Natural killer cell treated with Interleukin-12 subunit alpha and Interleukin-12 subunit beta and Interleukin-15 and Interleukin-18, amount 100 ng/mL, for 72 hours (primary cell): Measurements from ENCODE around the gene TTC8. TPM values are rescaled to one million over a fixed set of nuclear protein-coding genes. Genes with fewer than 3 reads are reported as not detected.
"Not testable (repeated sequence)": the region's sequence is repeated elsewhere in the genome, so short reads cannot be mapped to it uniquely, and the experiment has no call there.

Source experiments
- ATAC-seq, 2 donors: fragments of 150-1000 bp; cut with Tn5 transposase in 1 of 2; sonication (Bioruptor Pico), chemical (Tn5 transposase) in 1 of 2; 2 replicates each; pipeline ENCODE4 v1.10.0; 2021
- DNase-seq: peaks from one replicate; pipeline ENCODE4 v3.0.0; 2022; ENCODE audit warnings: low spot score
- H3K27ac Mint-ChIP-seq, 2 donors: 1 replicate in 1 of 2; 2 replicates in 1 of 2; pipeline ENCODE4 v1.8.0; 2022; ENCODE audit warnings: mixed read lengths in 2 of 2, mild to moderate bottlenecking in 1 of 2, moderate library complexity in 1 of 2
- H3K27me3 Mint-ChIP-seq, 2 donors: 1 replicate in 1 of 2; 2 replicates in 1 of 2; pipeline ENCODE4 v1.8.0; 2022; ENCODE audit warnings: mixed read lengths in 2 of 2
- H3K36me3 Mint-ChIP-seq: one replicate; pipeline ENCODE4 v1.8.0; 2022; ENCODE audit warnings: mixed read lengths
- H3K4me1 Mint-ChIP-seq, 2 donors: 1 replicate in 1 of 2; 2 replicates in 1 of 2; pipeline ENCODE4 v1.8.0; 2022; ENCODE audit warnings: low read depth in 2 of 2, mixed read lengths in 2 of 2, mild to moderate bottlenecking in 1 of 2
- H3K4me3 Mint-ChIP-seq: one replicate; pipeline ENCODE4 v1.8.0; 2022; ENCODE audit warnings: mixed read lengths
- H3K9me3 Mint-ChIP-seq: 2 replicates; pipeline ENCODE4 v1.8.0; 2022; ENCODE audit warnings: mixed read lengths
- total RNA-seq, 2 donors: library from RNA; stranded (reverse); gene quantifications; one replicate each; pipeline ENCODE4 v1.2.3, GENCODE V29; 2022

The TTC8 gene
- total RNA-seq, result 1 to 10 TPM; 1.9 to 4.2 TPM

DNA sequence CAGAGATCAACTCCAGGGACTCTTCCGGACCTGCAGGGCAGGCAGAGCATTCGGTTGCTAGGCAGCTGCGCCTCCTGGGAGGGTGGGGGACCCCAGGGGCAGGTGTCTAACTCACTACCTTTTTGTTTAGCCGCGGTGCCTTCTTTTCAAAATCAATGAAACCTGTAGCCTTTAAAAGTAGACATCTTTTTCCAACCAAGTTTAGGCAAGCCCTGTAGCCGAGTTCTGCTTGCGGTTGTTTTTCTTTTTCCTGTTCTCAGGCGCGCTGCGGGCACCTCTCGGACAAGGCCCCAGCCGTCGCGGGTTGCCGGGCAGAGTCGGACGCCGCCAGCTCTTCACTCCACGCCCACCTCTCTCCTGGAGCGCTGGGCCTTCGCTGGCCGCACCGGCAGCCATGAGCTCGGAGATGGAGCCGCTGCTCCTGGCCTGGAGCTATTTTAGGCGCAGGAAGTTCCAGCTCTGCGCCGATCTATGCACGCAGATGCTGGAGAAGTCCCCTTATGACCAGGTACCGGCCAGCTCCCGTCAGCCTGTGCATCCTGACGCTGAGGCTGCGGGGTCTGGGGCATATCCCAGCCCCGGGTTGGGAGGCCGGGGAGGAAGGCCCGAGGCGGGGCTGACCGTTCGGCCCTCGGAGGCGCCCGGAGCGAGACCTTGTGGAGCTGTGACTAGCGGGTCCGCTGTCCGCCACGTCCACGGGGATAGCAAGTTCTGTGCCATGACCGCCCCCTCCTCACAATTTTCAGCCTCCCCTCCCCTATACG is at the start of gene TTC8:
TTC8 (plus strand) TSS at position 338 of the 764 bp plus-strand sequence; CDS start at position 395, 57 bp downstream.
- H3K27ac Mint-ChIP-seq, result peak within 1 kb of the TSS; percentile 87 to 92

DNA sequence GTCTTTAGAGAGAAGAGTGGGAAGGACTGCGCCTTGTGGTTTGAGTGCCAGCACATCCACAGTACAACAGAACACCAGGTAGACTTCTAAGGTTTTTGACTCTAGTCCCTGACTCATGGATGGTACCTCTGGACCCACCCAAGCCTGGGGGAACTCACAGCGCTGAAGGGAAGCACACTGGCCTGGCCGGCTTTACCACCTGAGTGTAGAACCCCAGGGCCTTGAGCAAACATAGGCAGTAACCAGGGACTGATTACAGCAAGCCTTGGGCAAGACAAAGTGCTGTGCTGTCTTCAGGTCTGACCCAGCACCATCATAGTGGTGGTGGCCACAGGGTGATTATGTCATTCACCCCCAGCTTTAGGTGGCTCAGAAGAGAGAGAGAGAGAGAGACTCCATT is 48.9 kb upstream of the TTC8 start:
- H3K36me3 Mint-ChIP-seq, result no peaks in the 10 kb centered on the region
- ATAC-seq, result peak in 1 of 2 donors; percentile 59
- H3K4me1 Mint-ChIP-seq, result no peaks in the 10 kb centered on the region
- no peaks in the 10 kb centered on the region for H3K9me3 Mint-ChIP-seq
- H3K27me3 Mint-ChIP-seq, result peaks cover 9 to 16% of the 10 kb centered on the region in 2 donors
- DNase-seq, result no peak
- H3K4me3 Mint-ChIP-seq, result no peak overlapping the region
- H3K27ac Mint-ChIP-seq, result no peak overlapping the region

More for the DNA sequence above, at the start of gene TTC8:
- Mint-ChIP-seq H3K4me3 (peak within 1 kb of the TSS; percentile 80), H3K36me3 (no peaks in the 10 kb centered on the region), H3K4me1 (peaks cover 9 to 13% of the 10 kb centered on the region in 2 donors), H3K27me3 (peaks cover 13% of the 10 kb centered on the region in 2 donors), H3K9me3 (no peaks in the 10 kb centered on the region)
- ATAC-seq (peak; percentile 98), DNase-seq (peak; percentile 86)

DNA sequence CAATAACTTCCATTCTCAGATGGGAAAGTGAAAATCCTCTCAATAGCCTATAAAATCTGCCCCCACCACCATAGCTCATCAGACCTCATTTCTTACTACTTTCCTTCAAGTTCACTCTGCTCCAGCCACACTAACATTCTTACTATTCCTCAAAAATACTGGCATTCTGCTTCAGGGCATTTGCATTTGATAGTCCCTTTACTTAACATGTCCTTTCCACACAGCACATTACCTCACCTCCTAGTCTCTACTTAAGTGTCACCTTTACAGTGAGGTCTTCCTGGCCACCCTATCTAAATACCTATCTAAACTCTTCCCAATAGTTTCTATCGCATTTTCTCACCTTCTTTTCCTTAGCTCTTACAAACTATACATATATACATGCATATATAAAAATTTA is 38.5 kb upstream of the TTC8 start:
- Mint-ChIP-seq H3K4me3 (no peak overlapping the region), H3K36me3 (peaks cover 43% of the 10 kb centered on the region), H3K4me1 (peaks cover 4 to 8% of the 10 kb centered on the region in 2 donors), H3K9me3 (peaks cover 13% of the 10 kb centered on the region), H3K27ac (no peak overlapping the region), H3K27me3 (peaks cover 41 to 62% of the 10 kb centered on the region in 2 donors)
- no peak for DNase-seq
- no peak for ATAC-seq

DNA sequence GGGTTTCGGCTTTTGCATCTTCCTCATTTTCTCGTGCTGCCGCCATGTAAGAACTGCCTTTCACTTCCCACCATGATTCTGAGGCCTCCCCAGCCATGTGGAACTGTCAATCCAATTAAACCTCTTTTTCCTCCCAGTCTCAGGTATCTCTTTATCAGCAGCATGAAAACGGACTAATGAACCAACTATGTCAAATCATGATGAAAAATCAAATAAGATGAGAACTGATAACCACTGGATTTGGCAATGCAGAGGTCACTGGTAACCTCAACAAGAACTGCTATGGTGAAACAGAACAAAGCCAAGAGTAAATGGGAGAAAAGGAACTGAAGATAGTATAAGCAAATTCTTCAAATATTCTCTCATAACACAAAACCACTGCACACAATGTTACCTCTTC is 37.7 kb upstream of the TTC8 start:
- Mint-ChIP-seq H3K27me3 (peaks cover 41 to 64% of the 10 kb centered on the region in 2 donors), H3K4me3 (no peak overlapping the region), H3K9me3 (peaks cover 13% of the 10 kb centered on the region), H3K27ac (no peak overlapping the region), H3K4me1 (peaks cover 6 to 15% of the 10 kb centered on the region in 2 donors), H3K36me3 (peaks cover 45% of the 10 kb centered on the region)
- DNase-seq (no peak), ATAC-seq (no peak)

DNA sequence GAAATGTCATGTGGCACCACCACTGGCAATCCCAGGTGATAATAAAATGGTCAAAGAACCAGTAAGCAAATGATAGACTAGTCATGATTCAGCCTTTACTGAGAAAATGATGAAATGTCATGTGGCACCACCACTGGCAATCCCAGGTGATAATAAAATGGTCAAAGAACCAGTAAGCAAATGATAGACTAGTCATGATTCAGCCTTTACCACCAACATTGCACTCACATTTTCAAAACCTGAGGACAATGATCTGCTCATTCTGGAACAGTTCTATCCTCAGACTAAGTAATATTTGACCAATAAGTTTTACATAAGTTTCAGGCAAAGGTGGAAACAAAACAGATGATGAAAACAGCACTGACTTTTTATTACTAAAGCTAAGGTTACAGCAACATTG is 34.9 kb upstream of the TTC8 start:
- Mint-ChIP-seq H3K4me1 (peaks cover 6 to 15% of the 10 kb centered on the region in 2 donors), H3K27me3 (peaks cover 25 to 44% of the 10 kb centered on the region in 2 donors), H3K27ac (peak overlapping the region in 1 of 2 donors; percentile 73), H3K4me3 (peak overlapping the region; percentile 77), H3K36me3 (peaks cover 20% of the 10 kb centered on the region)
- DNase-seq, H3K9me3 Mint-ChIP-seq: not testable (repeated sequence)
- ATAC-seq, result peak in 1 of 2 donors; percentile 17

DNA sequence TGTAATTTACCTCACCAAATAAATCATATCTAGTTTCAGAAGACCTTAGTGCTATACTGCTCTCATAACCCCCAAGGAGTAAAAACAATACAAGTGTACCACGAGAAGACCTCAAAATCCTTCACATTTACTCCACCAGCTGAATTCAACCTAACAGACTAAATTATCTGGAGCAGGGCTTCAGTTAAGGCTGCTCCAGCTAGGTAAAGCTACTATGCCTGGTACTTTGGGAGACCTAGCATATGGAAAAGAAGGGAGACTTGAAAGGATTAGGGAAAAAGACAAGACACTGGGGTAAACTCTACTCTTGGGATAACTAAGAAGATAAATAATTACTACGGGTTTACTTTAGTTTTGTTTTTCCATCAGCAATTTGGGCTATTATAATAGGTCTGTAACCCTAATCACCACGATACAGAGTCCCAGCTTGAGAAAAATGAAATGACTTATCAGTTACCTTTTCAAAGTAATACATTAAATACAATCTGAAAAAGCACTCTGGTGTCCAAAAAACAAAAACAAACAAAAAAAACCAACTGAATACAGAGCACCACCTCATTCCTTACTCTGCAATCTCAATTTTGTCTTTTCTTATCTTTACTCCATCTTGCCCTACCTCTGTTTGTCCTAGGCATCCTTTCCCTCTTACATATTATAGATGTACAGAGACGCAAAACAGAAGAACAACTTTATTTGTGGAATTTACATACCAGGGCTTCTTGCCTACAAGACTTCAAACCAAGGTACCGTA is 33.8 kb upstream of the TTC8 start:
- DNase-seq (no peak), ATAC-seq (no peak)
- H3K27ac Mint-ChIP-seq, result peak overlapping the region; percentile 23 to 73
- peak overlapping the region; percentile 77 for H3K4me3 Mint-ChIP-seq
- H3K9me3 Mint-ChIP-seq, result no peaks in the 10 kb centered on the region
- H3K4me1 Mint-ChIP-seq, result peaks cover 6 to 15% of the 10 kb centered on the region in 2 donors
- peaks cover 17% of the 10 kb centered on the region for H3K36me3 Mint-ChIP-seq
- H3K27me3 Mint-ChIP-seq, result peaks cover 17 to 39% of the 10 kb centered on the region in 2 donors

DNA sequence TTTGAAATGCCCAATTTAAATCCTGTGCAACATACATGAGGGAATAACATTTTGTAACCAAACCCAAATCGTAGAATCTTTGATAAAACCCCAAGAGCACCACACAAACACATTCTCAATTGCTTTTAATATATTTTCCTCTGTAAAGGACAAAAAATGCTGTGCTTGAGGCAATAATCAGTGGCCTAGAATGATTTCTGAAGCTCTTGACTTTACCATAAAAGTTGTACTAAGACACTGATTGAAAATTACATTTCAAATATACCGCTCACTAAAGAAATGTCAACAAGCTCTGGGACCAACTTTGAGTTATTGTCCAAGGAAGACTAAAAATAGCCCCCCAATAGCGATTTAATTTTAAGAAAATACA is 33.2 kb upstream of the TTC8 start:
- Mint-ChIP-seq H3K9me3 (no peaks in the 10 kb centered on the region), H3K27ac (peak overlapping the region; percentile 23 to 73), H3K36me3 (peaks cover 12% of the 10 kb centered on the region), H3K4me1 (peaks cover 6 to 15% of the 10 kb centered on the region in 2 donors), H3K4me3 (peak overlapping the region; percentile 77), H3K27me3 (peaks cover 13 to 34% of the 10 kb centered on the region in 2 donors)
- ATAC-seq, result no peak
- DNase-seq, result no peak

DNA sequence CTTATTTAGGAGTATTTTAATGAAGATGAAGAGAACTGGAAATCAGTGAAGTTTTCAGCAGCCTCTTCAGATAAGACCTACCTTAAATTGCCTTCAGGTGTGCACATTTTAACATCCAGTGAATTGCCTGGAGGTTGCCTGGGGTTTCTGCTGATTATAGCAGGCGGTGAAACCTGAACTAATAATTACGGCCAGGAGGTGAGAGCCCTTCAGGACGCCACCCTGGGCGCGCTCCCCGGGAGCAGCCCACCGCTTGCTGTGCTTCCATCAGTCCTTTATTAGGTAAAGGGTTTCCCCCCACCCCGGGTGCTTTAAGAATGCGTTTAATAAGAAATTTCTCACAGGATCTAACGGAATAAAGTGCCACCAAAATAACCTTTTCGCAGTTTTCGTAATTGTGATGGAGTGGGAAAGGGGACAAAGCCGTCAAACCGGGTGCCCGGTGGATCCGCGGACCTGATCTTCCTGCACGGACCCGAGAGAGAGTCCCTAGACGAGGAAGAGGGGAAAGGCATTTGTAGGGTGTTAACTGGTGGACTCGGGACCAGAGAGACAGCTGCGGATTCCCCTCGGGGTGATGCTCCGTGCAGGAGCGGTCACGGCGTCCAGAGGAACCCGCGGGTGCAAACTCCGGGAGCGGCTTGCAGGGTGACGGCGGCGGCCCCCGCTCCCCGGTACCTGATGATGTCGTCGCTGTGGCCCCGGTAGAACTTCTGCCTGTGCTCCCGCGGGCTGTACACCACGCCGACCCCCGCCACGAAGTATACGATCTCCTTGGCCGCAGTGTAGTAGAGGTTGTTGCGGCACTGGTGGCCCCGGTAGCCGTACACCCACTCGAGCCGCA is 32.6 kb upstream of the TTC8 start:
- Mint-ChIP-seq H3K4me1 (peaks cover 6 to 15% of the 10 kb centered on the region in 2 donors), H3K4me3 (peak overlapping the region; percentile 77), H3K36me3 (peaks cover 8% of the 10 kb centered on the region), H3K9me3 (no peaks in the 10 kb centered on the region), H3K27ac (peak overlapping the region; percentile 23 to 73), H3K27me3 (peaks cover 10 to 27% of the 10 kb centered on the region in 2 donors)
- DNase-seq, result no peak
- ATAC-seq, result peak in 1 of 2 donors; percentile 10

DNA sequence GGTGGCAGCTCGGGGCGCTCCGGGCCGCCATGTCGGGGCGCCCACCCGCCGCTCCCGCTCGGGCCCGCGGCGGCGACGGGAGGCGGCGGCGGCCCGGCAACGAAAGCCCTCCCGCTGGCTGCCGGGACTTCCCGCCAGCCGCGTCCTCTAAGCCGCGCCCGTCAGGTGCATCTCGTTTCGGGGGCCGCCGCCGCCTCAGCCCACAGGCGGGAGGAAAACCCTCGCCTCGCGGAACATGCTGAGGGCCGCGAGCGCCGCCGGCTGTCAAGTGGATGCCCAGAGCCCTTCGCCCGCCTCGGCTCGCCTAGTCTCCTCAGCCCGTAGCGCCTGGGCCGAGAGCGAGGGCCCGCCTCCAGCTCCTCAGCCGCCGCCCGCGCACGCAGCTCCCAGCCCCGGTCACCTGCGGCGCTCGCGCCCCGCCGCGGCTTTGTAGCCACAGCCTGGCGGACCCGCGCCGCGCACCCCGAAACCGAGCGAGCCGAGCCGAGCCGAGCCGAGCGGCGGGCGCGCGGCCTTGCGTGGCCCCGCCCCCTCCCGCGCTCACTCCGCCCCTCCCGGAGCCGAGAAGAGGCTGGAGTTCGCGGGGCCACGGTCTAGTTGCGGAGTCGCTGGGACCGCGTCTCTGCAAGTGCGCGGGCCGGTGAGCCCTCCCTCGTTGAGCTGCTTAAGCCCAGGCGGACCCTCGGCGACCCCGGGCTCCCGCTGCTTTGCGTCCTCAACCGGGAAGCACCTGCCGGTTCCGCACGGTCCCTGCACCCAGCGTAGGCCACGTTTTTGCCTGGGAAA is 31.8 kb upstream of the TTC8 start, which contains the start of gene EML5:
EML5 (minus strand) TSS at position 481 of the 786 bp plus-strand sequence; CDS start at position 31, 450 bp downstream.
- Mint-ChIP-seq H3K4me3 (peak within 1 kb of the TSS; percentile 77), H3K36me3 (peaks cover 6% of the 10 kb centered on the region)

DNA sequence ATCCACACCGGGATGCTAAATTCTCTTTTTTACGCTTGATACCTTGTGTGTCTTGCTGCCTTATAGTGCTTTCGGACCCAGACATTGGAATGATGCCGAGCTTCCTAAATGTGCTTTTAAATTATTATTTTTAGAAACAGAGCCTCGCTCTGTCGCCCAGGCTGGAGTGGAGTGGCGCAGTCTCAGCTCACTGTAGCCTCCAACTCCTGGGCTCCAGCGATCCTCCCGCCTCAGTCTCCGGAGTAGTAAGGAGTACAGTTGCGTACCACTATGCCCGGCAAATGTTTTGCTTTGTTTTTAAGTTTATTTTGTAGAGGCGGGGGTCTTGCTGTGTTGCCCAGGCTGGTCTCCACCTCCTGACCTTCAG is 31.2 kb upstream of the TTC8 start:
- ATAC-seq, result no peak
- Mint-ChIP-seq H3K27ac (no peak overlapping the region), H3K36me3 (peaks cover 6% of the 10 kb centered on the region), H3K4me3 (peak overlapping the region; percentile 67), H3K27me3 (peaks cover 7 to 24% of the 10 kb centered on the region in 2 donors), H3K4me1 (peaks cover 6 to 15% of the 10 kb centered on the region in 2 donors), H3K9me3 (no peaks in the 10 kb centered on the region)
- DNase-seq, result no peak

More for the DNA sequence above, 31.8 kb upstream of the TTC8 start, which contains the start of gene EML5:
- Mint-ChIP-seq H3K27ac (peak within 1 kb of the TSS; percentile 23 to 73), H3K4me1 (peaks cover 6 to 15% of the 10 kb centered on the region in 2 donors), H3K9me3 (no peaks in the 10 kb centered on the region), H3K27me3 (peaks cover 7 to 24% of the 10 kb centered on the region in 2 donors)
- peak; percentile 91 to 95 for ATAC-seq
- peak; percentile 78 for DNase-seq

DNA sequence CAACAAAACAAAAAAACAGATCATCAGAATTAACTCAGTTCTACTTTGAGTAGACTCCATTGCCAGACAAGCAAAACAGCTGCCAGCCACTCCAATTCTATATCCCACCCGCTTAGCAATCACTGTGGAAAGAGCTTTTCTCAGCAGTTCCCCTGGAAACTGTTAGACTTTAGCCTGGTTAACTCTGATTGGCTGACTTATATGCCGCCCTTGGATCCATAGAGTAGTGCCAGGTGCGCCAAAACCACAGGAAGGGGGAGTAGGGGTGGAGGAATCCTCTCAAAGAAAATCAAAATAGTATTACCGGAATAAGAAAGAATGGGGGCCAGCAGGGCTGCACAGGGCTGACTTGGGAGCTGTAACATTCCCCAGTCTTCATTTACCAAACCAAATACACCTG is 26.3 kb upstream of the TTC8 start:
- Mint-ChIP-seq H3K4me1 (no peaks in the 10 kb centered on the region), H3K4me3 (no peak overlapping the region), H3K9me3 (no peaks in the 10 kb centered on the region), H3K36me3 (no peaks in the 10 kb centered on the region), H3K27me3 (peaks cover 16 to 18% of the 10 kb centered on the region in 2 donors), H3K27ac (no peak overlapping the region)
- ATAC-seq (no peak), DNase-seq (no peak)

DNA sequence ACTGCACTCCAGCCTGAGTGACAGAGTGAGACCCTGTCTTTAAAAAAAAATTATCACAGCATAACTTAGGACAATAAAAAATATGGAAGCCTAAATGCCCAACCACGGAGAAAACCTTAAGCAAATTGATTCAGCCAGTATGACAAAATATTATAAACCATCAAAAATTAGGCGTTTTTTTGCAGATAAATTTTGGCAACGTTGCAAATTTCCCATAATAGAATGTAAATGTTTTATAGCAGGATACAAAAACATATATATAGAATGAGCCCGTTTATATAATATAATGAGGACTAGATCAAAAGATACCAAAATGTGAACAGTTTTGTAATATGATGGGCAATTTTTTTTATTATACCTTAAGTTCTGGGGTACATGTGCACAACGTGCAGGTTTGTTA is 24.9 kb upstream of the TTC8 start:
- H3K27me3 Mint-ChIP-seq, result peaks cover 14 to 22% of the 10 kb centered on the region in 2 donors
- no peak overlapping the region for H3K4me3 Mint-ChIP-seq
- ATAC-seq (no peak), DNase-seq (no peak)
- no peak overlapping the region for H3K27ac Mint-ChIP-seq
- H3K36me3 Mint-ChIP-seq, result no peaks in the 10 kb centered on the region
- H3K4me1 Mint-ChIP-seq, result no peaks in the 10 kb centered on the region
- H3K9me3 Mint-ChIP-seq, result no peaks in the 10 kb centered on the region
